ENCODE data around the gene SUMF1.

The SUMF1 gene

GRCh38 chr3:4355401-4356219 is 111.5 kb downstream of the SUMF1 start:
- Mint-ChIP-seq H3K36me3 (peaks cover 4% of the 10 kb centered on the region), H3K27me3 (no peaks in the 10 kb centered on the region), H3K4me3 (no peak overlapping the region), H3K9me3 (no peaks in the 10 kb centered on the region), H3K4me1 (peaks cover 10% of the 10 kb centered on the region), H3K27ac (no peak overlapping the region)
- no peak for ATAC-seq (ENCODE audit: low read depth)
- no peak for DNase-seq (ENCODE audit: low spot score in 2 of 2)

GRCh38 chr3:4351872-4352271 is 115.2 kb downstream of the SUMF1 start:
- Mint-ChIP-seq H3K27me3 (no peaks in the 10 kb centered on the region), H3K27ac (no peak overlapping the region), H3K9me3 (peaks cover 1% of the 10 kb centered on the region), H3K4me1 (peaks cover 10% of the 10 kb centered on the region), H3K4me3 (peak overlapping the region; percentile 16), H3K36me3 (peaks cover 5% of the 10 kb centered on the region)
- no peak for DNase-seq (ENCODE audit: low spot score in 2 of 2)
- no peak for ATAC-seq (ENCODE audit: low read depth)

GRCh38 chr3:4351164-4351855 is 115.8 kb downstream of the SUMF1 start:
- H3K9me3 Mint-ChIP-seq, result peaks cover 1% of the 10 kb centered on the region
- ATAC-seq (ENCODE audit: low read depth) (peak; percentile 27), DNase-seq (ENCODE audit: low spot score in 2 of 2) (no peak)
- no peaks in the 10 kb centered on the region for H3K27me3 Mint-ChIP-seq
- H3K4me1 Mint-ChIP-seq, result peaks cover 10% of the 10 kb centered on the region
- peak overlapping the region; percentile 70 for H3K4me3 Mint-ChIP-seq
- no peak overlapping the region for H3K27ac Mint-ChIP-seq
- peaks cover 5% of the 10 kb centered on the region for H3K36me3 Mint-ChIP-seq

- ATAC-seq (ENCODE audit: low read depth) (peak; percentile 81), DNase-seq (ENCODE audit: low spot score in 2 of 2) (peak; percentile 32 to 49)
- Mint-ChIP-seq H3K27ac (no peak overlapping the region), H3K27me3 (no peaks in the 10 kb centered on the region), H3K9me3 (peaks cover 1% of the 10 kb centered on the region), H3K4me1 (peaks cover 10% of the 10 kb centered on the region), H3K36me3 (peaks cover 5% of the 10 kb centered on the region), H3K4me3 (peak overlapping the region; percentile 36)
Measured at GRCh38 chr3:4350789-4351163, 116.3 kb downstream of the SUMF1 start.

GRCh38 chr3:4343258-4343657 is 123.8 kb downstream of the SUMF1 start:
- H3K4me1 Mint-ChIP-seq, result peaks cover 2% of the 10 kb centered on the region
- no peak overlapping the region for H3K4me3 Mint-ChIP-seq
- no peaks in the 10 kb centered on the region for H3K27me3 Mint-ChIP-seq
- no peak for DNase-seq (ENCODE audit: low spot score in 2 of 2)
- no peak overlapping the region for H3K27ac Mint-ChIP-seq
- peaks cover 1% of the 10 kb centered on the region for H3K9me3 Mint-ChIP-seq
- no peak for ATAC-seq (ENCODE audit: low read depth)
- H3K36me3 Mint-ChIP-seq, result peaks cover 22% of the 10 kb centered on the region

- H3K36me3 Mint-ChIP-seq, result peaks cover 23% of the 10 kb centered on the region
- H3K27ac Mint-ChIP-seq, result no peak overlapping the region
- peaks cover 5% of the 10 kb centered on the region for H3K4me1 Mint-ChIP-seq
- H3K9me3 Mint-ChIP-seq, result no peaks in the 10 kb centered on the region
- H3K4me3 Mint-ChIP-seq, result no peak overlapping the region
- no peak for ATAC-seq (ENCODE audit: low read depth)
- DNase-seq (ENCODE audit: low spot score in 2 of 2), result no peak
- no peaks in the 10 kb centered on the region for H3K27me3 Mint-ChIP-seq
Measured at GRCh38 chr3:4341336-4341675, 125.8 kb downstream of the SUMF1 start.

GRCh38 chr3:4340411-4341335 is 126.4 kb downstream of the SUMF1 start:
- no peak for ATAC-seq (ENCODE audit: low read depth)
- H3K36me3 Mint-ChIP-seq, result peaks cover 23% of the 10 kb centered on the region
- H3K4me1 Mint-ChIP-seq, result peaks cover 5% of the 10 kb centered on the region
- H3K27me3 Mint-ChIP-seq, result no peaks in the 10 kb centered on the region
- H3K4me3 Mint-ChIP-seq, result no peak overlapping the region
- H3K27ac Mint-ChIP-seq, result no peak overlapping the region
- DNase-seq (ENCODE audit: low spot score in 2 of 2), result no peak
- H3K9me3 Mint-ChIP-seq, result no peaks in the 10 kb centered on the region

GRCh38 chr3:4340077-4340410 is 127.0 kb downstream of the SUMF1 start:
- Mint-ChIP-seq H3K27me3 (no peaks in the 10 kb centered on the region), H3K36me3 (peaks cover 23% of the 10 kb centered on the region), H3K27ac (no peak overlapping the region), H3K9me3 (no peaks in the 10 kb centered on the region), H3K4me3 (no peak overlapping the region), H3K4me1 (peaks cover 5% of the 10 kb centered on the region)
- DNase-seq (ENCODE audit: low spot score in 2 of 2) (no peak), ATAC-seq (ENCODE audit: low read depth) (no peak)

GRCh38 chr3:4338751-4339150 is 128.3 kb downstream of the SUMF1 start:
- H3K9me3 Mint-ChIP-seq, result no peaks in the 10 kb centered on the region
- no peak overlapping the region for H3K27ac Mint-ChIP-seq
- peaks cover 5% of the 10 kb centered on the region for H3K4me1 Mint-ChIP-seq
- H3K4me3 Mint-ChIP-seq, result no peak overlapping the region
- peaks cover 16% of the 10 kb centered on the region for H3K36me3 Mint-ChIP-seq
- H3K27me3 Mint-ChIP-seq, result no peaks in the 10 kb centered on the region
- no peak for DNase-seq (ENCODE audit: low spot score in 2 of 2)
- ATAC-seq (ENCODE audit: low read depth), result no peak

GRCh38 chr3:4336850-4337546 is 130.1 kb downstream of the SUMF1 start:
- no peaks in the 10 kb centered on the region for H3K9me3 Mint-ChIP-seq
- no peak overlapping the region for H3K4me3 Mint-ChIP-seq
- no peak overlapping the region for H3K27ac Mint-ChIP-seq
- peaks cover 3% of the 10 kb centered on the region for H3K4me1 Mint-ChIP-seq
- H3K36me3 Mint-ChIP-seq, result peaks cover 14% of the 10 kb centered on the region
- H3K27me3 Mint-ChIP-seq, result no peaks in the 10 kb centered on the region
- DNase-seq (ENCODE audit: low spot score in 2 of 2) (no peak), ATAC-seq (ENCODE audit: low read depth) (no peak)

GRCh38 chr3:4335840-4336562 is 131.1 kb downstream of the SUMF1 start:
- peaks cover 3% of the 10 kb centered on the region for H3K4me1 Mint-ChIP-seq
- no peaks in the 10 kb centered on the region for H3K27me3 Mint-ChIP-seq
- DNase-seq (ENCODE audit: low spot score in 2 of 2) (no peak), ATAC-seq (ENCODE audit: low read depth) (no peak)
- peaks cover 14% of the 10 kb centered on the region for H3K36me3 Mint-ChIP-seq
- H3K9me3 Mint-ChIP-seq, result no peaks in the 10 kb centered on the region
- no peak overlapping the region for H3K27ac Mint-ChIP-seq
- H3K4me3 Mint-ChIP-seq, result no peak overlapping the region

- DNase-seq (ENCODE audit: low spot score in 2 of 2), result no peak
- Mint-ChIP-seq H3K4me3 (no peak overlapping the region), H3K27me3 (no peaks in the 10 kb centered on the region), H3K36me3 (peaks cover 15% of the 10 kb centered on the region), H3K27ac (no peak overlapping the region), H3K9me3 (peaks cover 6% of the 10 kb centered on the region), H3K4me1 (peaks cover 3% of the 10 kb centered on the region)
- no peak for ATAC-seq (ENCODE audit: low read depth)
Measured at GRCh38 chr3:4334548-4334947, 132.5 kb downstream of the SUMF1 start.

- ATAC-seq (ENCODE audit: low read depth), result no peak
- no peaks in the 10 kb centered on the region for H3K27me3 Mint-ChIP-seq
- H3K4me3 Mint-ChIP-seq, result no peak overlapping the region
- H3K4me1 Mint-ChIP-seq, result peaks cover 3% of the 10 kb centered on the region
- no peak overlapping the region for H3K27ac Mint-ChIP-seq
- peaks cover 9% of the 10 kb centered on the region for H3K9me3 Mint-ChIP-seq
- H3K36me3 Mint-ChIP-seq, result peaks cover 21% of the 10 kb centered on the region
- no peak for DNase-seq (ENCODE audit: low spot score in 2 of 2)
Measured at GRCh38 chr3:4332991-4333390, 134.1 kb downstream of the SUMF1 start.

Data from memory B cell (primary cell).